ENCODE results near the gene CAPNS1.

- TF ChIP-seq CTCF (IDR thresholded peaks at IDR 0.05; ENCODE audit: insufficient read depth, low read length, poor library complexity, severe bottlenecking) (no peak), EZH2phosphoT487 (conservative IDR thresholded peaks at IDR 0.05; ENCODE audit: low read length) (no peak)
These were observed 43.4 kb downstream of the CAPNS1 start for GRCh38 chr19:36183245-36183628.
